Stimulated activated naive CD4-positive, alpha-beta T cell treated with Interleukin-2 at 50 U/mL for 16 hours (primary cell): ENCODE data around the gene UMODL1.

Experiments used
- DNase-seq: peaks from one replicate; lab custom pipeline; 2025; lab: John Stamatoyannopoulos, UW

The UMODL1 gene

DNA sequence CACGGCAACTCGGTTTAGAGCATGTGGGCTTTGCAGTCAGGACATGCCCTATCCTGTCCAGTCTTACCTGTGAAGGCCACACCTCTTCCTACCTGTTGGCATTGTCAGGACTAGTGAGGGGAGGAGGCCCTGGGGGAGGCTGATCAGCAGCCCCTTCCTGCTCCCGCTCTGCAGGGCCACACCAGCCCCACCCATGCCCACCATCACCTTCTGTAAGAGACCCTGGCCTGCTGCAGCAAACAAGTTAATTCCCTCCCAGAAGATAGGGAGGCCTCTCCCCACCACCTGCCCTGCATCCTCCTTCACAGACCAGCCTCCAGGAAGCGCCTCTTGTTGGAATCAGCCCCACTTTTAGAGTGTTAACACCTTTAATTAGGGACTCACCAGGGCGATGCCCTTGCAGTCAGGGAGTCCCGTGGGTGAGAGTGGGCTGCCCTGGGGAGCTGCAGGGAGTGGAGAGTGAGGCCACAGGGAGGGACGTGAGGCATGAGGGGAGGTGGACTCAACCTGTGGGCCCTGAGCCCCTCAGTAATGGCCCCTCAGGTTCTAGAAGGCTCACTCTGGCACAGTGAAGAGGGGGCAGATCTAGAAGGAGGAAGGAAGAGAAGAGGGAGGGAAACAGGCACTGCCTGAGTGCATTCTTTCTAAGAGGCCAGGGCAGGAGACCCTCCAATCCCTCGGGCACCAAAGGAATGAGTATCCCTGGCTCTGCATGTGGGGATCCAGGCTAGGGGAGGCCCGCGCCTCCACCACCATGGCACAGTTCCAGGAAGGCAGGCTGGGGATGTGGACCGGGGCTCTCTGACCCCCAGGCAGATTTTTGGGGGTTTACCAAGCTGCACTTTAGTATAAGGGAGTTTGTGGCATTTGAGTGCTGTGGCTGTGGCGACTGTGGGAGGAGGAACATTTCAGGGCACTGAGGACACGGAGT lies 8.2 kb downstream of the UMODL1 start:
- DNase-seq, result no peak

DNA sequence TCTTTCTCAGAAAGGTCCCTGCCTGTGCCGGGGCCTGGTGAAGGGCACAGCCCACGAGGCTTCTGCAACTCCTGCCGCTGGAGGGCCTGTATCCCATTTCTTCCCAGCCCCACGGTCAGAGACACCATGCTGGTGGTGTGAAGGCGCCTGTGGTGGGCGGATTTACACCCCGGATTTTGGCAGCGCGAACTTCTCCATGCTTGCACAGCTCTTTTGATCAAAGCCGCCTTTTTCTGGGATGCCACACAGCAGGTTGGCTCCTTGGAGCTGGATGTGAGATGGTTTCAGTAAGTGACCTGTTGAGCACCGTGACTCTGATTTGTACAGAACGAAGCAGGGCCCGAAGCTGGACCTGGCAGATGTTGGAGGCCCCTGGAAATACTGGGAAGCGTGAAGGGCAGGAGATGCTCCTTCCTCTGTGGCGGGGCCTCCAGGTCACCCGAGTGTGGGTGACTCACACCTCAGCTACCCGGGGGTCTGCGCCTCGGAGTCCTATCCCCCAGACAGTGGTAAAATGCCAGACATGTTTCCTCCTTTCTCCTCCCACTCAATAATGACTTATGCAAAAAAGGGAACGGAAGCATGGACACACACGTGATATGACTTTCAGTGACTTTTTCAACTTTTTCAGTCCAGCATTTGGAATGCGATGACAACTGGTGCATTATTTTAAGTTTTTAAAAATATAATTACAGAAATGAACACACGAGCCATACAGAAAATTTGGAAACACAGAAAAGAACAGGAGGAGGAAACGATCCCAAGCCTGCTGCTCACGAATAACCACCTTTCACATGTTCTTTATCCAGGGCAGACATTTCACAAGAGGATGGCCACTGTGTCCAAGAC lies 9.0 kb downstream of the UMODL1 start:
- no peak for DNase-seq

DNA sequence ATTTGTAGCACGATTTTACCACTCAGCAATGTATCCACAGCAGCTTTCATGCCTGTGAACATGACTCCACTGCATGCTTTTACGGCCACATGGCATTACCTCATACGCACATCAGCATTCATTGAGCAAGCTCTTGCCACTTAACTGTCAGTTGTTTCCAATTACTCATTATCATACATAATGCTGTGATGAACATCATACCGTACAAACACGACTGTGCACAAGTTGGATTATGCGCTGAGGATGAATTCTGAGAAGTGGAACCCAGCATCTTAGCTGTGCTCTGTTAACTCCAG lies 9.6 kb downstream of the UMODL1 start:
- DNase-seq, result no peak

DNA sequence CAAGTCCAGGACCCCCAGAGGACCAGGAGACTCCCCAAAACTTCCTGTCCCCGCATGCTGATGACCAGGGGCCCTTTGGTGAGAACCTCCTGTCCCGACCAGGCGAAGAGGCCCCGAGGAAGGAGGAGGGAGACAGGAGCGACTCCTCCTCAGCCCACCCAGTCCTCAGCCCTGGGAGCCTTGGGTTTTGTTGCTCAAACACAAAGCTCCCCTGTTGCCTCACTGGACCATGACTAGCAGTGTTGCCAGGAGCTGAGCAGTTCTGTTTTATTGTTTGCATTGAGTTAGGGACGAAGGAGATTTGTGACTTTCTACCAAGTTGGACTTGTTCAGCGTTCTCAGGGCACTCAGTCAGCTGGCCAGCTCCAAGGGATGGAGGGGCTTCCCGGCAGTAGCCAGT lies 10.0 kb downstream of the UMODL1 start:
- no peak for DNase-seq

DNA sequence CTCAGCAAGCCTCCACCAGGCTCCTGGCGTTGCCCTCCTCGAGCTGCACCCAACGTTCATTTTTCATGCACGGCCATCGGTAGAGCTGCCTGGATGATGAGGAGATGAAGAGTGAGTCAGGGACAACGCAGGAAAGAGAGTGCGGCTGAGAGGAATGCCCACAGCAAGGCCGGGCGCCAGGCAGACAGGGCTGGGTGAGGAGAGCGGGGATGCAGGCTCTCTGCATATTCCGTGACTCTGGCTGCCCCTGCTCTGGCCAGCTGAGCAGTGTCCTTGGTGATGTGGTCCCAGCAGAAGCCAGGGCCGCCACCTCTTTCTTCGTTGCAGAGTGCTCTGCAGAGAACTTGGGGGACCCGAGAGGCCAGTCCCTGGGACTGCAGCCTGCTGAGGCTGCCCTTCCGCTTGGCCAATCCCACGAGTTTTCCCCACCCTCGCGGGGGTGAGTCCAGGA lies 10.8 kb downstream of the UMODL1 start:
- no peak for DNase-seq

DNA sequence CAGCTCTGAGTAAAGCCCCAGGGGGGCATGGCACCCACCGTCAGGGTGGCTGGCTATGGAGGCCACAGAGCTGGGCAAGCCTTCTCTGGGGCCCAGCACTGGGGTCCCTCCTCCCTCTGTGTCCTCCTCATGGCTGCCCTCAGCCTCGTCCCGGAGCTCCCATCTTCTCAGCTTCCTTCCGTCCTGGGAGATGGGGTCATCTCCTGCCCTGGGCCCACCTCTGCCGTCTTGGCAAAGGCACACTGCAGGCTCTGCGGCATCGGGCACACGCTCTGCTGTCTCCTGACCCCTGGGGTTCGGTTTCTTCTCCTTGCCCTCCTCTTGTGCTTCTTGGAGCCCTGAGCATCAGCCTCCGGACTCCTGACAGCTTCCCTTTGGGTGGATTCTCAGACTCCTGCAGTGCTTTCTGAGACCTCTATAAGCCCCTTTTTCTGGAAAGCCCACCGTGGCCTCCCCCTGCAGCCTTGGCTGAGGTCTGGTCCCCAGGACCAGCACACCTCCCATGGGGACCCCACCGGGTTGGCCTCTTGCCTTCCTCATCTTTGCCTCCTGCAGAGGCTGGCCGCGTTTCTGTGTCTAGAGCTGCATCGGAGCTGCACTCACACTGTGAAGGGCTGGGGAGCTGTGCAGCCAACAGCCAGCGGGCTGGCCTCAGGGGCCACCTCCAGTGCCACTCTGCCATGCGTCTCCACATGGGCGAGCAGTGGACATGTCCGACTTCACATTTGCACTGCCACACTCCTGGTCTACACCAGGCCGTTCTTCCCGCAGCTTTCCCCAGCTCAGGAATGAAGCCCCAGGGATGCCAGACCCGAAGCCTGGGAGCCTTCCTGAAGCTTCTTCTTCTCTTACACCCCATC lies 11.6 kb downstream of the UMODL1 start:
- no peak for DNase-seq

DNA sequence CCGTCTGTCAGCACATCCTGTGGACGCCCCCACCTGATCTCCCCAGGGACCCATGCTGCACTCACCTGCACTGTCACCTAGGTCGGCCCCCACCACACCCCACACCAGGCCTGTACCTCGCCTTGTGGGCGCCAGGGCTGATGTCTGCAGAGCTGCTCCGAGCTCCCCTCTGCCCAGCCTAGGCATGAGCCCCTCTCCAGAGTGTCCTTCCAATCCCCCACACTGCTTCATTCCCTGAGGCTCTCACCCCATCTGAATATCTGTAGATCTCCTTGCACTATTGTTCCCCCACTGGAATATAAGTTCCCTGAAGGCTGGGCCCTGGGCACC lies 12.2 kb downstream of the UMODL1 start:
- DNase-seq, result no peak

DNA sequence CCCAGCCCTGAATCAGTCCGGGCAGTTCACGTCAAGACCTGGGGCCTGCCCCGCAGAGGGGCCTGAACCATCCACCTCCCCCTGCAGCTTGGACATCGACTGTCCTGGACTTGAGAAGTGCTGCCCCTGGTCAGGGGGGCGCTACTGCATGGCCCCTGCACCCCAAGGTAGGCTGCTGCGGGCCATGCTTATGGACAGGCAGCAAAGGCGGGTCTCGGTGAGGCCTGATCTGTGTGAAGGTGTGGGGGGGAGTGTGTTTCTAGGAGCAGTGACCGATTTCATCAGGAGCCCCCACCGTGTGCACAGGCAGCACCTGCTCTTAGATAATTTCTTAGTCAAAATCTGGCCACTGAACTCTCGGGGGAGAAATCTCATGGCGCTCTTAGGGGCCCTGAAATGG lies 13.0 kb downstream of the UMODL1 start:
- DNase-seq, result no peak

DNA sequence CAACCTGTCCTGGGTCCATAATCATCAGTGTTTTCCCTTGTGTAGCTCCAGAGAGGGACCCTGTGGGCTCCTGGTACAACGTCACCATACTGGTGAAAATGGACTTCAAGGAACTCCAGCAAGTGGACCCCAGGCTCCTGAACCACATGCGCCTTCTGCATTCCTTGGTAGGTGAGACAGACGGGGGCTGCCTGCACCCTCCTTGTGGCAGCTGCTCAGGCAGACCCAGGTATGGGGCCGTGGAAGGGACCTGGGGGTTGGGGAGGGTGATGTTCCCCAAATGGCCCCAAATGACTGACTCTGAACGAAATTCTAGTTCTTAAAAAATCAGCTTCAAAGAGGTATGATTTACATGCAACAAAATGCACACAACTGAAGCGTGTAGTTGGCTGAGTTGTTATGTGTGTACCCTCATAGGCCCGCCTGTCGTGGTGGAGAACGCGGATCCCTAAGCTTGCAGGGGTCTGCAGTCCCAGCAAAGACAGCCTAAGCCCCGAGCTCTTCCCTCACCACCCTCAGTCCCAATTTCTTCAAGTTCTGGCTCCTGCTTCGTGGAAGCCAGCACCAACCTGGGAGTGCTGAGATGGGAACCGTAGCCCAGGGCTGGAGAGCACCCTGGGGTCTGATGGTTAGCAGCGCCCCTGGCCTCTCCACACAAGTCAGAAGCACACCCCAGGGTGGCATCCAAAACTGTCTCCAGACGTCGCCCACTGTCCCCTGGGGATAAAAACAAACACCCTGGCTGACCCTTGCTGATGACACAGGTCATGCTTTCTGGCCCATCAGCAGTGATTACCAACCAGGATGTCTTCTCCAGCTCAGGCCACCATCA lies 14.3 kb downstream of the UMODL1 start:
- DNase-seq, result no peak

DNA sequence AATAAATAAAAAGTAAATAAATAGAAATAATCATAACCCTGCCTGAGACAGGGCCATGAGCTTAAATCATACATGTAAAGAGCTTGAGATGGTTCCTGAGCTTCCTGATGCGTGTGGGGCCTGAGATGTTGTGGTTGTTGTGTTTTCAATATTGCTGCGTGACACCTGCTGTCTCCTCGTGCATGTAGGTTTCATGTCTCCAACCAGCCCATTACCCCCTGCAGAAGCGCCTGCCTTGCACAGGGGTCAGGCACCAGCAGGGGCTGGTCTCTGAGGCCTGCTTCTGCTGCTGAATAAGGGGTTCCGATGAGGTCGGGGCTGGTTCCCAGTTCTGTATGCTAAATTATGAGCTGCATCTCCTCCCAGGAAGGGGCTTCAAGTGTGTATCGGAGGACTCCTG lies 15.9 kb downstream of the UMODL1 start:
- no peak for DNase-seq

DNA sequence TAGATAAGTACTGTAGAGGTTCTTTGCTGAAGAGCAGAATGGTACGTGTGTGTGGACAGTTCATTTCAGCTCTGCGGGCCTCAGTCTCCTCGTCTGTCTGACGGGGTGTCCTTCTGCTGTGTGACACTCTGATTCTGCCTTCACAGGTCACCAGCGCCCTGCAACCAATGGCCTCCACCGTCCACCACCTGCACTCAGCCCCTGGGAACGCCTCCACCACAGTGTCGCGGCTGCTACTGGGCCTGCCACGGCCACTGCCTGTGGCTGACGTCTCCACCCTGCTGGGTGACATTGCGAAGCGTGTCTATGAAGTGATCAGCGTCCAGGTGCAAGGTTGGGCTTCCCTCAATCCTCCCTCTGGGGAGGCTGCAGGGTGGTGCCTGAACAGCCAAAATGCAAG lies 17.0 kb downstream of the UMODL1 start:
- DNase-seq, result no peak

DNA sequence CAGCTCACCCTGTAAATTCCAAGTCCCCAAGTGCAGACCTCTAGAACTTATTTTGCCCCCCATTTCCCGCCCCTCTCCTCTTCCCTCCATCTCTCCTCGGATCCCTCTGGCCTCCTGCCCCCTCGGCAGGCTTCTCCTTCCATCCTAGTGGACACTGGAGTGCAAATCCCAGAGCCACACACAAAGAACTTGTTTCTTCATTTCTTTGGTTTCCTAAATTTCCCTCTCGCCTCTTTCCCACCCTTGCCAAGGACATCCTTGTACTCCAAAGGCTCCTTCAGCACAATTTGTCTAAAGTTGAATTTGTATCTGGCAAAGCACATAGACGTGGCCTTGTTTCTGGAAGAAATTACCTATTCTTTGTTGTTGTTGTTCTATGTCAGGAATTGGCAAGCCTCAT lies 17.5 kb downstream of the UMODL1 start:
- DNase-seq, result no peak

DNA sequence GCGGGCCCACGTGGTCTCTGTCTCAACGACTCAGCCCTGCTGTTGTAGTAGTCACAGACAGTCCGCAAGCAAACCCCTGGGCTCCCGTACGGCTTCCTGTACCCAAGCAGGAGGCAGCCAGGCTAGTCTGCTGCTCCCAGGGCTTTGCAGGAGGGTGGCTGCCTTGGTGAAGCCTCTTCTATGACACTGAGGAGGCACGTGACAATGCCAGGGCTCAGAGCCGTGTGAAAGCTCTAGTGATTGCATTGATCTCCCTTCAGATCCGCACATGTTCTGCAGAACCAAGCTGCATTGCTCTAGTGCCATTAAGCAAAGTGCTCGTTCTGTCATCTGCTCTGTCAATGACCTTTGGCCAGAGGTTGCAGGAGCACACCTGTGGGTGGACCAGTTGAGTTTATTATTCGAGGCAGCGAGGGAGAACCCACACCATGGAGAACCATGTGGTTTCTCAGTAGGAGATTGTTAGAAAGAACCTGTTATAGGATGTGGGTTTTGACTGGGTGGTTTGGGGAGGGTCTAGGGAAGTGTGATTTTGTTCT lies 18.0 kb downstream of the UMODL1 start:
- no peak for DNase-seq

DNA sequence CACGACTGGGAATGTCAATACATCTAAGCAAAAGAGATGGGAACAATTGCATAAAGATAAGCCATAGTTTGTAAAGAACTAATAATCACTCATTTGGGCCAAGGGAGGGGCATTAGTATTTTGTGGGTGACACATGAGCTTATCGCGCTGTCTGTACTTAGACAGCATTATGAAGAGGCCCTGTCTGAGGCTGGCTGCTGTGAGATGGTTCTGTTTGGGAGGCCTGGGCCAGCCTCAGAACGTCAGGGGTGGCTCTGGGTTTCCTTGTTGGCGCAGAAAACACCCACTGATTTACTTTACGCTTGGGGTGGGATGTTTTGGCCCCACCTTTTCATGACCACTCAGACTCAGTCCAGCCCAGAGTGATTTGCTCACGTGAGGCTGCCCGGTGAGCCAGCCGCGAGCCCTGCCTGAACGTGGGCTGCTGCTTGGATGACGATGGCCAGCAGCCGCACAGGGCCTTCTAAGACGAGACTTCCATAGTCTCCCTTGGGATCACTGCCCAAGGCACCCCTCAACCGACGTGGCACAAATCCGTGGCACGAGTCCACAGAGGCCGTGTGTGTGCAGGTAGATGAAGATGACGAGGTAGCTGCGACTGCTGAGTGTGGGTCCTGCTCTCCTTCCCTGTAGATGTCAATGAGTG lies 18.7 kb downstream of the UMODL1 start:
- no peak for DNase-seq

DNA sequence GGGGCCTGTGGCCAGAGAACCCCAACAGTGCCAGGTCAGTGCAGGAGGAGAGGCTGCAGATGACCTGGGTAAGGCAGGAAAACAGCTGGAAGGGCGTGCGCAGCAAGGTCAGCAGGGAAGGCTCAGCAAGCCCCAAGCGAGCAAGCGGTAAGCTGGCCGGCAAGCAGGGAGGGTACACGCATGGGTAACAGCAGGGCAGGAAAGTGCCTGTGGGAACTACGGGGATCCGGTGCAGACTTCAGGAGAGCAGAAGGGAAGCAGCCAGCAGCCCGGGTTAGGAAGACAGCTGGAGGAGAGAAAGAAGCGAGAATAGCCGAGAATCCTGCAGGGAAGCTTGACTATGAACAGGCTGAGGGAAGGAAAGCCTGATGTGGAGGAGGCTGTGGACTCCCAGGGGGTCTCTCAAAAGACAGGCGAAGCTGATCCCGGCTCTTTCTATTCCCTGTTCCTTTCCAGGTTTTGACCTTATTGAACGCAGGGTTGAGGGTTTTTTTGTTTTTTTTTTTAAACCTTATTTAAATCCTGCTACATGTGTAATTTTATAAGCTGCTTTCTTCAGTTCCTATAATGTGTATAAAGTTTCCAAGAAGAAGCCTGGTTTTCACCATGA lies 20.9 kb downstream of the UMODL1 start:
- no peak for DNase-seq

DNA sequence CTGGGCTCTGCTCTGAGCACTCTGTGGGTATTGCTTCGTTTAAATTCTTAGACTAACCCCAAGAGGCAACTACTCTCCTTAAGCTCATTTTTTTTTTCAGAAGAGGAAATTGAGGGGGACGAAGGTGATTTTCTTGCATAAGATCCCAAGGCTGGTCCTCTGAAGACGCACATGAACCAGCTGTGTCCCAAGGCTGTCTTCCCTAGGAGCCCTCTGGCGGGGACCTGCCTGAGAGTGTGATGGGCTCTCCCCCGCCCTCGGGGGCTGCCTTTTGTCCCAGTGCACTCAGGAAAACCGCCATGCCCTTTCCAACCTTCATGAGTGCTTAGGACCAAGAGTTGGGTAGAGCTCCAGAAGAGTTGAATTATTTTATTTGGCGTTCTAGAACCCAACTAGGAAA lies 21.7 kb downstream of the UMODL1 start:
- no peak for DNase-seq

DNA sequence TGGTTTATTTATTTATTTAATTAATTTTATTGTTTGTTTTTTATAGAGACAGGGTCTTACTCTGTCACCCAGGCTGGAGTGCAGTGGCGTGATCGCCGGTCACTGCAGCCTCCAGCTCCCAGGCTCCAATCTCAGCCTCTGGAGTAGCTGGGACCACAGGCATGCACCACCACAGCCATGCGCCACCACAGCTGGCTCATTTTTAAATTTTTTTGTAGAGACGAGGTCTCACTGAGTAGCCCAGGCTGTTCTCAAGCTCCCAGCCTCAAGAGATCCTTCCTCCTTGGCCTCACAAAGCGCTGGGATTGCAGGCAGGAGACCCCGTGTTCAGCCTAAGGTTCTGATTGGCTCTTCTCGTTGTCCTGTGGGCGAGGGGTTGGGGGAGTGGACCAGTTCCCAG lies 22.1 kb downstream of the UMODL1 start:
- DNase-seq, result no peak

DNA sequence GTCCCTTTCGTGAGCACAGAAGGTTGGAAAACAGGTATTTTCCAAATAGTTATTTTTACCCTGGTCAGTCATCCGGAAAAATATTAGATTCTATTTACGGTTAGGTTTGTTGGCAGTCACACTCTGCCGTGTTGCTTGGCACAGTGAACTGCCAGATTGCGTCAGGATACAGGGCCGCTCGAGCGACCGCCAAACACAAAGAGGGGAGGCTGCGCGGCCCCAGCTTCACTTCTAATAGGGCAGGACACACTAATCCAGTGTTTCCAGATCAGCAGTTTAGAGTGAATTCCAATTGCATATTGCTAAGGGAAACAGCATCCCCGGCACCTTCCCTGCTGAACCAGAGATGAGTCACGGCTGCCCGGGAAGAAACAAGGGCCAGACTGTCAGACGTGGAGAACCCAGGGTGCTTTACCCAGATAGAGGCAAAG lies 22.9 kb downstream of the UMODL1 start:
- DNase-seq, result no peak

DNA sequence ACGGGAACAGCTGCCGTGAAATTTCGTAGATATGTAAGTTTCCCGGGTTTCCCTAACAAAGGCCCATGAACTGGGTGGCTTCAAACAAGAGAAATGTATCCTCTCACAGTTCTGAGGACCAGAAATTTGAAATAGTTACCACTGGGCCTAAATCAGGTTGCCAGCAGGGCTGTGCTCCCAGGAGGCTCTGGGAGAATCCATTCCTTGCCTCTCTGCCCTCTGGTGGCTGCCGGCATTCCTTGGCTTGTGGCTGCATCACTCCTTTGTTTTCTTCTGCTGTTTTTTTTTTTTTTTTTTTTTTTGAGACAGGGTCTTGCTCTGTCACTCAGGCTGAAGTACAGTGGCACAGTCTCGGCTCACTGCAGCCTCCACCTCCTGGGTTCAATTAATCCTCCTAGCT lies 23.7 kb downstream of the UMODL1 start:
- no peak for DNase-seq

DNA sequence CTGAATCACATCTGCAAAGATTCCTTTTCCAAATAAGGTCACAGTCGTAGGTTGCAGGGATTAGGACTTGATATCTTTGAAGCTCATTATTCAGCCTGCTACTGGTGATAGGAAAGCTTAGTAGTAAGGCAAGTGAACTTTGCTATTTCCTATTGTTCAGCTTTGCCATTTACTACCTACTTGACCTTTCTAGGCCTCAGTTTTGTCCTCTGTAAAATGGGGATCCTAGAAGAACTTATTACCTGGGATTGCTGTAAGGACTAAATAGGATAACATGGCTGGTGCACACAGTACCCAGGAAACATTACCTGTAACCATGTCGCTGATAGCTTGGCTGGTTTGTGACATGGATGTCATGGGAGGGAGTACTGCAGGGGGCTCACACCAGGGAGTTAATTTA lies 24.5 kb downstream of the UMODL1 start:
- no peak for DNase-seq
